GM03348 (cell line): ENCODE results near the gene ATP5PD.
"Not testable (repeated sequence)": the region's sequence is repeated elsewhere in the genome, so short reads cannot be mapped to it uniquely, and the experiment has no call there.

Experiments used
- DNase-seq: peaks from one replicate; pipeline ENCODE4 v3.0.0; 2012; ENCODE audit warnings: low spot score

ATP5PD gene

GRCh38 chr17:75020331-75021110 lies 26.2 kb downstream of the ATP5PD start:
- no peak for DNase-seq

DNA sequence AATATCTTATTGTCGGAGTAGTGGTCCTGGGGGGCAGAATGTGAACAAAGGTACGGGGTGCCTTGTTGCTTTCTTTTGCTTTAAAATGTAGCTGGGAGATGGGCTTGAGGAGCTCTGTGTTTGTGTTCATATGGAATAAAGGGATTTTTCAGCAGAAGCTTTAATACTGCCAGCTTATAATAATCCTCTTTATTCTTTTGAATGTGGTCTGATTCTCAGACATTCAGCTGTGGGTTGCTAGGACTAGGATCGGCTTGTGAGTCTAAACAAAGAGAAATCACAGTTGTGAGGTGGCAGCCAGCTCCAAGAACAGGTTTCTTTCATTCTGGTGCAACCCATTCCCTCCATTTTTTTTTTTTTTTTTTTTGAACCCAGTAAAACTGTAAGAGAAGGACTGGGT lies 27.1 kb downstream of the ATP5PD start:
- DNase-seq = no peak

- no peak for DNase-seq
These were observed 27.6 kb downstream of the ATP5PD start for GRCh38 chr17:75019146-75019545.

- DNase-seq = no peak
These were observed 33.6 kb downstream of the ATP5PD start for GRCh38 chr17:75013092-75013559.

- peak; percentile 92 for DNase-seq
These were observed 34.2 kb downstream of the ATP5PD start, which contains the start of gene MRPL58 for GRCh38 chr17:75012346-75013091. Gene MRPL58 (plus strand): TSS chr17:75012670. CDS start chr17:75012687, 17 bp downstream.

DNA sequence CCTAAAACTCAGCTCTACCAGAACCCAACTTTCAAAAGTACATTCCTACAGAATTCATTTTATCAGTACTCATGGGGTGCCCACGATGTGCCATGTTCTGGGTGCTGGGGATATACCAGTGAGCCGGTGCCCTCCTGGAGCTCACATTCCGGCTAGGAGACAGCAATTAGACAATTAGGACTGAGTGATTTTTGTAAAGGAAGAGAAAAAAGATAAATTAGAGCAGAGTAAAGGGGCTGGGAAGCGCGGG lies 34.7 kb downstream of the ATP5PD start:
- DNase-seq = no peak

DNA sequence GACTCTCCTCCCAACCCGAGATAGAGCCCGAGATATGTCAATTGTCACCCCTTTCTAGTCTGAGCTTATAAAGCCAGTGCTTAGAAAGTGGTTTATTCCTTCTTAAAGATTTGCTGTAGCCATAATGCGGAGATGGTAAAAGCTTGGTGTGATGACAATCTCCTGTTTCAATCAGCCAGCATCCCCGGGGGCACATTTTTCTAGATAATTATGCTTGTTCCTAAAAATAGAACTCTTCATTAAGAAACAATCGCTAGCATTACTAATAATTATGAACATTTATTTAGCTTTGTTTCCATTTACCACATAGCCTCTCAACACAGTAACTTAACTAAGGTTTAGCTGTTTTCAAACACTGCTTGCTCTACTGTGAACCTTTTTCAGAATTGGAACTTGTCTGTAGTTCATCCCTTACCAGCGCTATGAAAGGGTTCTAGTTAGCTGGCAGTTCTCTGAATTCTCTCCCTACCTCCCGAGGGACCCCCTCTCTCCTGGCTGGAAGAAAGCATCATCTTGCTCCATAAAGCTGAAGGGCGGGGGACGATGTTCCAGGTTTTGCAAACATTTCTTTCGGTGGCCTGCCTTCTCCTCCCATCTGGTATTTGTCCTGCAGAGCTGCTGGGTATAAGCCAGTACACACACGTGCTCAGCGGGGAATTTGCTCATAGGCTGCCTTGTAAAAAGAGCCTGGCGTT lies 35.2 kb downstream of the ATP5PD start:
- DNase-seq = peak; percentile 82

- no peak for DNase-seq
These were observed 35.9 kb downstream of the ATP5PD start for GRCh38 chr17:75010683-75011400.

GRCh38 chr17:75009139-75009724 lies 37.5 kb downstream of the ATP5PD start:
- DNase-seq = no peak

DNA sequence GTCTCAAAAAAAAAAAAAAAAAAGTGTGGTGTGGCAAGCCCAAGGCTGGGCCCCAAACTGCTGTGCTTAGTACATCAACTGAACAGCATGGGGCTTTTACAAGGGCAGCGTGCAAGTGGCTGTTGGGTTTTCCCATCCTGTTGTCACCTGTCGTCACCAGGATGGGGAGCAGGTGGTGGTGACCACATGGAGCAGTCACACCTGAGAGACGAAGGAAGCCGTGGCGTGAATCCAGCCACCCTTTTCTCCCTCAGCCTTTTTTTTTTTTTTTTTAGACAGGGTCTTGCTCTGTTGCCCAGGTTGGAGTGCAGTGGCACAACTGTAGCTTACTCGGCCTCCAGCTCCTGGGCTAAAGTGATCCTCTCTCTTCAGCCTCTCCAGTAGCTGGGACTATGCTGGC lies 38.4 kb downstream of the ATP5PD start:
- no peak for DNase-seq

DNA sequence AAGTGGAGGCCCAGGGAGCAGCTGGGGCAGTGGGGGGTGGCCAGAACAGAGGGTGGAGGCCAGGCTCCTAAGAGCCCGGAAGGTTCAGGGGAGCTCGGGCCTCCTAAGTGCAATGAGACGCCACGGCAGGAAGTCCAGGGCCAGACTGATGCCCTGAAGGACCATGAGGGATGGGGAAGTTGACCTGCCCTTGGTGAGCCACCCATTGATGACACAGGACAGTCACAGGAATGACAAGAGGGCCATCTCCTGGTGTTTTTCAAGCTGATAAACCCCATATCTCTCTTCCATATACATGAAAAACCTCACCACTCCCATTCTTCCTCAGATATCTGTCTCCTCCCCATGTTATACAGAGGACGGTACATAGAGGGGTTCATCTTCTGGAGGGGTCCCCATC lies 40.1 kb downstream of the ATP5PD start:
- DNase-seq = no peak

GRCh38 chr17:75006084-75006483 lies 40.7 kb downstream of the ATP5PD start:
- not testable (repeated sequence) for DNase-seq

DNA sequence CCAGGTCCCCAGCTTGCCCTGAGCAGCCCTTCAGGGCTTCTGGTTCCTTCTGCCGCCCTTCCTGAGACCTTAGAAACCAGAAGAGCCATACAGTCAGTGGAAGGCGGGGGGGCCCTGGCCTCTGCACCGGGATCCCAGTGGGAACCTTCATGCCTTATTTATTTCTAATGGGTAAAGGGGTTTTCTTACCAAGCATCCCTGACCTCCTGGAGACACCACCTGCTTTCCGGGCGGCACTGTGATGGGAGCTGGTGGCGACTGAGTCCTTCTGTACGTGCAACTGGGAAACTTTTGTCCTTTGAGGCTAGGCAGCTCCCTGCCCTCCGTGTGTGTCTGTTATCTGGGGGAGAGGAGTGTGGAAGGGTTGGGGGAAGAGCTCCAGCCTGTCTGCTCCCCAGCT lies 41.5 kb downstream of the ATP5PD start:
- DNase-seq = no peak

- no peak for DNase-seq
These were observed 42.4 kb downstream of the ATP5PD start for GRCh38 chr17:75004371-75004770.

- no peak for DNase-seq
These were observed 42.8 kb downstream of the ATP5PD start for GRCh38 chr17:75003957-75004355.

GRCh38 chr17:75003070-75003956 lies 43.5 kb downstream of the ATP5PD start:
- no peak for DNase-seq

GRCh38 chr17:75001915-75002843 lies 44.6 kb downstream of the ATP5PD start:
- no peak for DNase-seq

DNA sequence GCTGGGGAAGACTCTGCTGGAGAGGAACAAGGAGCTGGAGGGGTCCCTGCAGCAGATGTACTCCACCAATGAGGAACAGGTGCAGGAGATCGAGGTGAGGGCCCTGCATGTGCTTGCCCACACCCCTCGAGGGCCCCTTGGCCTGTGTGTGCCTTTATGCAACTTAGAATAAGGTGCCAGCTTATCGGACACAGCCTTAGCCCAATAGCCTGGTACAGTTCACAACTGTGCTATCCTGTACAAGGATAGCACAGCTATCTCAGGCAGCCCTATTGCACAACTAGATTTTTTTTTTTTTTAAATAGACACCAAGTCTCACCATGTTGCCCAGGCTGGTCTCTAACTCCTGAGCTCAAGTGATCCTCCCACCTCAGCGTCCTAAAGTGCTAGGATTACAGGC lies 47.2 kb downstream of the ATP5PD start:
- no peak for DNase-seq

DNA sequence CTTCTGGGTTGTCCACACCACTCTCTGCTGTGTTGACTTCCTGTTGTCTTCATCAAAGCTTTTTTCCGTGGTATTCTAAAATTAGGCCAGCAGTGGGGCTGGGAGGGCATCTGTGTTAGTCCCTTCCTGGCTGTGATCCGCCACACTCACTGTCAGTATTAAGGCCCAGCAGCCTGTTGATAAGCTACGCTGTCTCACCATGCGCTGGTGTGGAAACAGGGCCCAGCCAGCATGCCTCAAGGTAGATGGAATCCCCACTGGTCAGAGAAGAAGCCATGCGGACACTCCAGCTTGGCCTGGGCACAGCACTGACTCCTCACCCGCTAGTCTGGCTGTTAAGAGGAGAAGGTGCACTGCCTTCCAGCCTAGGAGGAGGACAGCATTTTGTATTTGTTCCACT lies 48.0 kb downstream of the ATP5PD start:
- no peak for DNase-seq

GRCh38 chr17:74995847-74996246 lies 50.9 kb downstream of the ATP5PD start:
- DNase-seq = no peak
